GM21390 (cell line): ENCODE measurements around the gene PIGS.
"Not testable (repeated sequence)": the region's sequence is repeated elsewhere in the genome, so short reads cannot be mapped to it uniquely, and the experiment has no call there.

ENCODE experiments used
- ATAC-seq: cut with Tn5 transposase; IDR thresholded peaks from one replicate; pipeline ENCODE4 v1.9.1; 2021; ENCODE audit not compliant: unreplicated experiment

The PIGS gene

DNA sequence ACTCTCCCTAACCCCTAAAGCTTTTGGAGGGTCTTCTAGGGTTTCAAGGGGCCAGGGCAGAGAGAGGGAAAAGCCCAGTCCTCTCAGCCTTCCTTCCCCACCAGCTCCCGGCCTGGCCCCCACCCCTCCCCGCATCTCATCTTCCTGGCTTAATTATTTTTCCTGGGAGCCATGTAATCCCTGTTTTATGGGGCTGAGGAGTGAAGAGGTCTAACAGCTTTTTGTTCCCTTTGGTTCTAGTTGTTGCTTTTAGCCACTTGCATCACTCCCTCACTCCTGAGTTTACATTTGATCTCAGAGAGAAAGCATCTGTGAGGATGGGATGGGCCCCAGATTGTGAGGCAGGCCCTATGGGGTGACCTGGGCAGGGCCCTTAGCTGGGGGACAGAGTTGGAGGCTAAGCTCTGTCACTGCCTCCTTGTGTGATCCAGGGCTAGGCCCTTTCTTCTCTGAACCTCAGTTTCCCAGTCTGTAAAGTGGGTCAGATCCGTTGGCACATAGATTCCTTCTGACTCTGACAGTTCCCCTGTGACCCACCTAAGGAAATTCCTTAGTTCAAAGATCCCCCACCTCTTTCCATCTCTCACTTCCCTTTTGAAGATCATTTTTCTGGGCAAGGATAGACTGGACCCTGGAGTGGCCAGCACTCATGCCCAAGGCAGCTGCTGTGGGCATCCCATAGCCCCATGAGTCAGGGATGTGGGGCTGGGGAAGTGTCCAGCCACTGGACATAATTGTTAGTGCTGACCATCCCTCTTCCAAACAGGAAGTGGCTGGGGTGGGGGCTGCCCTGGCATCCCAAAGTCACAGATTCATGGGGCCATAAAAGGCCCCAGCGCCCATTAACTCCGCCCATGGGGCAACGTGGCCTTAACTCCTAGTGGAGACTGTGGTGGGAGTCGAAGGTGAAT is 39.0 kb downstream of the PIGS start:
- no peak for ATAC-seq

DNA sequence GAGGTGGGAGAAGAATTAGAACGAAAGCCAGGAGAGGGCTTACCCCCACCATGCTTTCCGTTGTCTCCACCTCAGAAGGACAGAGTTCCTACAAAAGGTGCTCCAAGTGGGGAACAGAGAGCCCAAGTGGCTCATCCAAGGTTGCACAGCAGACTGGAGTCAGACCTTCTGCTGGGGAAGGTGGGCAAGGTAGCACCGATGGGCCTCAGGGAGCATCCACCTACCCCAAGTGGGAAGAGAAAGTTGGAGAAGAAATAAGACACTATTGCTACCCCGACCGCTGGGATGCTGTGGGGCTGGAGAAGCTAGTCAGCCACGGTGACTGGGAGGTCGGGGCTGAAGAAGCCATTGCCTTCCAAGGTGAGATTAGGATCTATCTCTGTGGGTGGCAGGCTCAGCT is 40.4 kb downstream of the PIGS start:
- no peak for ATAC-seq

- no peak for ATAC-seq
Measured at GRCh38 chr17:28530250-28530649, 41.1 kb downstream of the PIGS start.

DNA sequence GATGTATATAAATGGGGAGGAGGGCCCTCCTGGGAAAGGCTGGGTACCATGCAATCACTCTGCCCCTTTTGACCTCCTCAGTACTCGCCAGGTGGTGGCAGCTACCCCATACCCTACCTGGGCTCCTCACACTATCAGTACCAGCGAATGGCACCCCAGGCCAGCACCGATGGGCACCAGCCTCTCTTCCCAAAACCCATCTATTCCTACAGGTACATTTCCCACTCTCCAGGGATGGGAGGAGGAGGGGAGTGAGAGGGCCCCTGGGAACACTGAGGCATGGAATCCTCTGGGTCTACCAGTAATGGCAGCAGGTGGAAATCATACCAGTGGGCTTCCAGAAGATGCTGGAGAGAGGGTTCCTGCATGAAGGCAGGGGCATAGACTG is 42.3 kb downstream of the PIGS start:
- ATAC-seq, result no peak

DNA sequence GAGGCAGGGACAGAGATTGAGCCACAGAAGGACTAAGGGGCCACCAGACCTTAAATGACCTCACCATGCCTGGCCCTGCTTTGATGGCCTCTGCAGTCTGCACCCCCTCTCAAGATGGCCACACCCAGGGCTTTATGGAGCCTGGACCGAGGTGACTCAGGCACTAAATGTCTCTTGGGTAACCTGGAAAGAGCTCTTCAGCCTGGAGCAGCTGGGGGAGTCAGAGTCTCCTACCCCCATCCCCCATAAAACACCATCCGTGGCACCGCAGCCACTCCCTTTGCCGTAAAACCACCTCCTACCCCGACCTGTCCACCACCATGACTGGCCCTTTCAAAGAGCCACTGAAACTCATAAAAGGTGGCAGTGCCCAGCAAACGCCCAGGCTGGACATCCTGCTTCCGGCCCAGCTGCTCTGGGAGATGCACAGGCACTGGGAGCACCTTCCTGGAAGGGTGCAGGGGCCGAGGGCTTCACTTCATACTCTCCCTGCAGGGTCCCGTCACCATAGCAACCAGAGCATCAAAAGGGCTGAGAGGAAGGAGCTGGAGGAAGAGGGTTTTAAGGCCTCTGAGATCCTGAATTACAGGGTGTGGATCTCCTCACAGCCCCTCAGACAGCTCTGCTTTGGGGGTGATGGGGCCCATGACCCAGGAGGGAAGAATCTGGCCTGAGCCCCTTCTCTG is 42.9 kb downstream of the PIGS start:
- no peak for ATAC-seq

- no peak for ATAC-seq
Measured at GRCh38 chr17:28527859-28528258, 43.5 kb downstream of the PIGS start.

DNA sequence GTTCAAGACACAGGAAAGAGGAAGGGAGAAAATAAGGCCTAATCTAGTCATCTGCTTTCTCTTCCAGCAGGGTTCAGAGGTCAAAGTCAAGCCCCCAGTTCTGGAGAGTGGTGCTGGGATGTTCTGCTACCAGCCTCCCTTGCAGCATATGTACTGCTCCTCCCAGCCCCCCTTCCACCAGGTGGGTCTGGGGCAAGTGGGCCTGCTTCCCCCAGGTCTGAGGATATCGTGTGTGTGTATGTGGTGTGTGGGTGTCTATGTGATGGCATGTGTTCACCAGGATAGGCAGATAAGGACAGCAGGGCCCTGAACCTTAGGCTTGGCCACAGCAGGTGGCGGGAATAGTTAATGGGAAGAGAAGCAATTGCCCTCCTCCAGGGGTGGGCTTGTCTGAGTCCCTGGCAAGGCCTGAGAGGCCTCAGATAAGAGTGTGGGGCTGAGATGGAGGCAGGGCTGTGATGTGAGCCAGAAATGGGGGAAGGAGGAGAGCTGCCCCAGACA is 44.1 kb downstream of the PIGS start:
- ATAC-seq, result no peak

GRCh38 chr17:28526381-28526780 is 44.9 kb downstream of the PIGS start:
- no peak for ATAC-seq

- no peak for ATAC-seq
Measured at GRCh38 chr17:28524476-28525424, 46.6 kb downstream of the PIGS start.

DNA sequence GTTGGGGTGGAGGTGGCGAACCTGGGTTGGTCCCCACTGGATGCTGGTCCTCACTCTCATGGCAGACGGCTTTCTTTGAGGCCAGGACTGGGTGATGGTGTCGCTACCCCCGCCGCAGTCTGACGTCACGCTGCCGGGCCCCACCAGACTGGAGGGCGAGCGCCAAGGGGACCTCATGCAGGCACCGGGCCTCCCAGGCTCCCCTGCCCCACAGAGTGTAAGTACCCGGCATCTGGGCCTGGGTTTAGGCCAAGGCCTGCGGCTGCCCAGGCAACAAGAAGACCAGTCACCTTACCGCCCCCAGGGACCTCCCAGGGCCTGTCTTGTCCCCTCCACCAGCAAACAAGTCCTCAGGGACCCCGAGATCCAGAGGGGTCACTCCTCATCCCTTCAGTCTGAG is 47.4 kb downstream of the PIGS start:
- no peak for ATAC-seq

DNA sequence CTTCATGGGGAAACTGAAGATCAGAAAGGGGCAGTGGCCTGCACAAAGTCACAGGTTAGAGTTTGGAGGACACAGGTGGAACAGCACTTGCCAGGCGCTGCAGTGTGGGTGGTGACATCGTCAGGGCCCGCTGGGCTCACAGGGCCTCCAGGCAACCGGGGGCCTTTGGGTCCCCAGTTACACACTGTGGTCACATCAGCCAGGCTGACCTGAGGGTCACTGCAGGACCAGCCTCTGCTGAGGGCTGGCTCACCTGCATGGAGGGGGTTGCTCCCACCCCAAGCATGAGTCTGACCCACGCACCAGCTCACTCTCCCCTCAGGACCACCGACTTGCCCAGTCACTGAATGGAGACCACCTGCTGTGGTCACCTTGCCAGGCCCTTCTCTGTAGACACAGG is 48.1 kb downstream of the PIGS start:
- no peak for ATAC-seq

DNA sequence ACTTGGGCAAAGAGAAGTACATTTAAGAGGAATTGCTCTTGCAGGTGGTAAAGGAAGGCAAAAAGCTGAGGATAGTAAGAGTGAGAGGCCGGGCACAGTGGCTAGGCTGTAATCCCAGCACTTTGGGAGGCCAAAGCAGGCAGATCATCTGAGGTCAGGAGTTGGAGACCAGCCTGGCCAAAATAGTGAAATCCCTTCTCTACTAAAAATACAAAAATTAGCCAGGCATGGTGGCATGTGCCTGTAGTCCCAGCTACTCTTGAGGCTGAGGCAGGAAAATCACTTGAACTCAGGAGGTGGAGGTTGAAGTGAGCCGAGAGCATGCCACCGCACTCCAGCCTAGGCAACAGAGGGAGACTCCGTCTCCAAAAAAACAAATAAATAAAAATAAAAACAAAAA is 49.0 kb downstream of the PIGS start:
- ATAC-seq, result not testable (repeated sequence)

DNA sequence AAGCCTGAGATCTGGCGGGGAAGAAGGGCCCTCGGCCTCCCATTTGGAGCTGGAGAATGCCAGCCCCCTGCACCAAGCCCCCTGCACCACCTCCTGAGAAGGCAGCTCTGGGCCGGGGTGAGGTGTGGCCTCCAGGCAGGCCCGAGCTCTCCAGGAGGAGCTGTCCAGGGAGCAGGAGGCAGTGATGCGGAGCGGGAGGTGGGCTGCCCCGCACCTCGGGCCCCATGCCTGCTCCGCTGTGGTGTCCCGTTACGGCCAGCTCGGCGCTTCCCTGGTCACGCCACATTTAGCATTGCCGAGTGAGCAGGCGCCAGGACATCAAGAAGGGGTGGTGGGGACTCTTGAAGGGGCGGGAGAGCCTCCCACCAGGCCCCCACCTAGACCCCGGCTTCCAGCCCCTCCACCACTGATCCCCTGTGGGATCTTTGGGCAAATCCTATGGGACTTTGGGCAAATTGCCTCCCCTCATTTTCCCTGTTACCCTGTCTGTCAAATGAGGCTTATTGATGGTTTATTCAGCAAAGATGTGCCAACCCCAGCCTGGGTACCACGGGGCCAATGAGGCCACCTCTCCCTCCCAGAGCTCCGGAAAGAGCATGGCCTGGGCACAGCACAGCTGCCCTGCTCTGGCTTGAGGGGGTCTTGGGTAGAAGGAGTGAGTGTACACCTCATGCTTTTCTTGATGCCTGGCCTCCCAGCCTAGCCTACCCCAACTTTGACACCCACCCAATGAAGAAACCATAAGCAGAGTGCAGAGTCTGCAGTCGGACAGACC is 49.8 kb downstream of the PIGS start:
- no peak for ATAC-seq

- no peak for ATAC-seq
Measured at GRCh38 chr17:28520687-28521086, 50.6 kb downstream of the PIGS start.

DNA sequence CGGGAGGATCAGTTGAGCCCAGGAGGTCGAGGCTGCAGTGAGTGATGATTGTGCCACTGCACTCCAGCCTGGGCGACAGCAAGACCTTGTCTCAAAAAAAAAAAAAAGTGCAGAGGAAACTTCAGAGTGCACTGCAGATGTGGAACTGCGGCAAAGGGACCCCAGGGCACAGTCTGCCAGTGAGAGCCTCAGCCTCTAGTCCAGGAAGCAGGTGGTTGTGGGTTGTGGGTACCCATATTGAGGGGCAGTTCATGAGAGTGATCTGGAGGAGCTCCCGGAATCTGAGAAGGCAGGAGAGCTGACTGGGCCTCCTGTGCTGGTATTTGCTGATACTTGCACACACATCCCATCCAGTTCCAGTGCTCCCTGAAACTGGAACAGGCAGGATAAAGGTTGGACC is 52.1 kb downstream of the PIGS start:
- ATAC-seq, result no peak

DNA sequence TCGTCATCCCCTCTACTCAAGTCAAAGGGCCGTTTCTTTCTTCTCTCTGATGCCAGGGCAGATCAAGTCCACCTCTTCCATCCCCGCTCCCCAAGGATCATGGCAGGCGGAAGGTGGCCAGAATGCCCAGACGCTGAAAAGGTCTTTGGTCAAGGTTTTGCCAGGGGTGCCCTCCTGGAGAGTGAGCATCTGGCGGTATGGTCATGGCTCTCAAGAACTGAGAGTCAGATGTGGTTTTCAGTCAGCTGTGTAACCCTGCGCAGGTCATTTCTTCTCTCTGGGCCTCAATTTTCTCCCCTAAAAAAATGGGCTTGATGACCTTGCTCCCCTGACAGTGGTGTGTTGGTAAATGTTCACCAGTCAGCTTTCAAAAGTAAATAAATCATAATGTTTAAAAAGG is 52.7 kb downstream of the PIGS start:
- no peak for ATAC-seq

GRCh38 chr17:28518132-28518531 is 53.2 kb downstream of the PIGS start:
- ATAC-seq, result no peak

DNA sequence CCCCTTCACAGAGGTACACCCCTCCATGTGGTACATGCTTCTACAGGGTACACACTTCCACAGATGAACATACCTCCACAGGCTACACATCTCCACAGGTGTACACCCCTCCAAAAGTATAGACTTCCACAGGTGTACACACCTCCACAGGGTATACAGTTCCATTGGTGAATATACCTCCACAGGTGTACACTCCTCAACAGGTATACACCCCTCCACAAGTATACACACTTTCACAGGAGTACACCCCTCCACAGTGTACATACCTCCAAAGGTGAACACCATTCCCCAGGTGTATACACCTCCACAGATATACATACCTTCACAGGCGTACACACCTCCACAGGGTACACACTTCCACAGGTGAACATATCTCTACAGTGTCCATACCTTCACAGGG is 55.8 kb downstream of the PIGS start:
- no peak for ATAC-seq

DNA sequence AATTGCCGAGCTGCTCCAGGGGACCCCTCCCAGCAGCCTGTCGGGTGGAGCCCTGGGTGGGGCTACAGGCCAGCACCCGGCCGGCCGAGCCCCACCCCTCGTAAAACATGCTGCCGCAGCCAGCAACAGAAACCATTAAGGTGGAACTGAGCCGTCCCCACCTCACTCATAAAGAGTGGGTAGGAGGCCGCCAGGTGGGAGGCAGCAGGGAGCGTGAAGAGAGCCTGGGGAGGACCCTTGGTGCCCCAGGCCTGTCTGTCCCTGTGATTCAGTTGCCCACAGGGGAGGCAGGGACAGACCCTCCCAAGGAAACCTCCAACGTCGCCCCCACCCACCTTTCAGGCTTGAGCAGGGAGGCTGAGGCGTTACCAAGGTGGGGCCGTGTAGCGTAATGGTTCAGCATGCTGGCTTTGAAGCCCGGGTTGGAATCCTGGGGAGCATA is 56.7 kb downstream of the PIGS start:
- ATAC-seq, result no peak

DNA sequence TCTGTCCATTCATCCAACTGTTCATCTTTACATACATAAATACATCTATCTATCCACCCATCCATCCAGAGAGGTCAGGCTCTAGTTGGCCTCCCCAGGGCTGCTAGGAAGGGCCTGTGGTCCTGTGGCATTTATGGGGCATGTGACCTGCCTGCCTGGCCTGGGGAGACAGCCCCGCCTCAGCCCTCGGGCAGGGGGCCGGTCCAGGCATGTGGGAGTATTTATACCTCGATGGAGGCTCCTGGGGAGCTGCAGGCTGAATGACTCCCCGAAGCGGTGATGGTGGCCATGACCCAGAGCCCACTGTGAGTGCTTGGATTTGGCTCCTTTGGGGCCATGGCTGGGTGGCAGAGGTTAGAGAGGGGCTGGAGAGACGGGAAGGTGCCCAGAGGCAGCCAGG is 57.8 kb downstream of the PIGS start:
- ATAC-seq, result no peak
